HAP-1 (cell line): ENCODE data around the gene TMEM19.
A peak's percentile ranks its signal among the peaks of the same experiment; 100 is the strongest.

Experiments
- DNase-seq, 2 experiments: peaks; one replicate each; pipeline ENCODE4 v3.0.0-alpha.2; 2016 to 2020; ENCODE audit warnings: low spot score in 2 of 2
- H3K27me3 ChIP-seq: fragments of 250-450 bp; sonication (Bioruptor Pico); 2 replicates; pipeline ENCODE4 v1.5.1; 2020; ENCODE audit warnings: low read depth, mild to moderate bottlenecking, moderate library complexity
- H3K36me3 ChIP-seq: fragments of 250-450 bp; sonication (Bioruptor Pico); replicated peaks from 2 replicates; pipeline ENCODE4 v1.5.1; 2020; ENCODE audit warnings: mild to moderate bottlenecking
- H3K4me1 ChIP-seq: fragments of 250-450 bp; sonication (Bioruptor Pico); 2 replicates; pipeline ENCODE4 v1.5.1; 2020; ENCODE audit warnings: mild to moderate bottlenecking
- H3K4me3 ChIP-seq: fragments of 250-450 bp; sonication (Bioruptor Pico); 2 replicates; pipeline ENCODE4 v1.5.1; 2020; ENCODE audit warnings: mild to moderate bottlenecking, moderate library complexity
- H3K9me3 ChIP-seq: fragments of 250-450 bp; sonication (Bioruptor Pico); 2 replicates; pipeline ENCODE4 v1.5.1; 2020; ENCODE audit warnings: mild to moderate bottlenecking, moderate library complexity
- in situ Hi-C: fragments of 300-500 bp; cut with MboI; formaldehyde crosslinking; loops from 3 replicates; pipeline ENCODE4 v1.14.3; 2020; ENCODE audit warnings: low sequenced_read_pairs, inconsistent platforms, mixed read lengths

TMEM19 gene

DNA sequence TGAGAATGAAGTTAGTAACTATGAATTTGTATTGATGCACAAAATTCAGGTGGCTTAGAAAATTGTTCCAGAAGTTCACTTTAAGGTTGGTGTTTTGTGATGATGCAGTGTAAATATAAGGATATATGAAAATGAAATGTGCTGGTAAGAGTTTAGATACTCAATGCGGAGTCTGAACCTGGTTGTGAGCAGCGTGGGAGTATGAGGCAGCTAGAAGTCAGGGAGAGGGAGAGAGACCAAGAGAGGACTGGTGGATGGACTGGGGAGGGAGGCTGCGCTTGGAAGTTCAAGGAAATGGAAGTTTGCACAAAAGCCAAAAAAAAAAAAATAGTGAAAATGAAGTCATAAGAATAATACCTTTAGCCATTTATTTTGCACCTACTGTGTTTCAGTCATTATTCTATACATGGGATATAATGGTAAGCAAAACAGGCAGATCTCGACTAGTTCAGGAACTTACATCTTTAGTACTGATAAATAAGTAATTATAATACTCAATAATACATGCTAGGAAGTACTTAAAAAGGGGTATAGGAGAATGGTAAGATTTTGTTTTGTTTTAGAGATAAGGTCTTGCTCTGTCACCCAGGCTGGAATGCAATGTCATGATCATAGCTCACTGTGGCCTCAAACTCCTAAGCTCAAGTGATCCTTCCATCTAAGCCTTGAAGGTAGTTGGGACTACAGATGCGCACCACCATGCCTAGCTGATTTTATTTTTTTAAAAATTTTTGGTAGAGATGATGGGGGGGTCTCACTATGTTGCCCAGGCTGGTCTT is 58.8 kb downstream of the TMEM19 start:
- in situ Hi-C loops = loop anchor here (10.0 kb wide), 1 partner anchor 330 kb away; no protein-coding TSS in a partner anchor
- H3K4me1 ChIP-seq = peaks cover 26% of the 10 kb centered on the region
- no peaks in the 10 kb centered on the region for H3K36me3 ChIP-seq
- H3K9me3 ChIP-seq = no peaks in the 10 kb centered on the region
- no peaks in the 10 kb centered on the region for H3K27me3 ChIP-seq
- H3K4me3 ChIP-seq = no peak overlapping the region
- no peak for DNase-seq

DNA sequence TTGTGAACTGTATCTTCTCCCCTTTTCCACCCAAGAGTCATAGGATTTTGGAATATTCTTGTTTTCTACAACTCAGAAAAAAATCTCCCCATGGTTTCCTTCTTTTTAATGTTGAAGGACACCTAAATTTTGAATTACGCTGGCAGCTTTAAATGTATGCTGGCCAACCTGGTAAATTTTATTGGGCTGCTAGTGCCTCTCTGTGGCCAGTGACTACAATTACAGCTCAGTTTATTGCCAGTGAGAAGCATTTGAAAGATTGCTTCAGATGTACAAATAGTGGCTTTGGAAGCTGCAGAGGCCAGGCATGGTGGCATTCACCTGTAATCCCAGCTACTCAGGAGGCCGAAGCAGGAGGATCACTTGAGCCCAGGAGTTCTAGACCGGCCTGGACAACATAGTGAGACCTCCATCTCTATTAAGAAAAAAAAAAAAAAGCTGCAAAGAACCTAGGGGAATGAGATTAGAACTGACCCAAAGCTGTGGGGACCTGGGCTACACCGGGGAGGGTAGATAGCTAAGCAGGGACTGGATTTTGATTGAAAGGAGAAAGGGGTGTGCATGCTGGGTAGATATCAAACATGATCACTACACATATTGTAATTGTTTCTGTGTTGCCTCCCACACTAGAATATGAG is 61.2 kb downstream of the TMEM19 start:
- H3K9me3 ChIP-seq = no peaks in the 10 kb centered on the region
- no peaks in the 10 kb centered on the region for H3K36me3 ChIP-seq
- in situ Hi-C loops = loop anchor here (10.0 kb wide), 1 partner anchor 332 kb away; no protein-coding TSS in a partner anchor
- DNase-seq = peak; percentile 63 to 82
- H3K27me3 ChIP-seq = no peaks in the 10 kb centered on the region
- no peak overlapping the region for H3K4me3 ChIP-seq
- H3K4me1 ChIP-seq = peaks cover 30% of the 10 kb centered on the region

DNA sequence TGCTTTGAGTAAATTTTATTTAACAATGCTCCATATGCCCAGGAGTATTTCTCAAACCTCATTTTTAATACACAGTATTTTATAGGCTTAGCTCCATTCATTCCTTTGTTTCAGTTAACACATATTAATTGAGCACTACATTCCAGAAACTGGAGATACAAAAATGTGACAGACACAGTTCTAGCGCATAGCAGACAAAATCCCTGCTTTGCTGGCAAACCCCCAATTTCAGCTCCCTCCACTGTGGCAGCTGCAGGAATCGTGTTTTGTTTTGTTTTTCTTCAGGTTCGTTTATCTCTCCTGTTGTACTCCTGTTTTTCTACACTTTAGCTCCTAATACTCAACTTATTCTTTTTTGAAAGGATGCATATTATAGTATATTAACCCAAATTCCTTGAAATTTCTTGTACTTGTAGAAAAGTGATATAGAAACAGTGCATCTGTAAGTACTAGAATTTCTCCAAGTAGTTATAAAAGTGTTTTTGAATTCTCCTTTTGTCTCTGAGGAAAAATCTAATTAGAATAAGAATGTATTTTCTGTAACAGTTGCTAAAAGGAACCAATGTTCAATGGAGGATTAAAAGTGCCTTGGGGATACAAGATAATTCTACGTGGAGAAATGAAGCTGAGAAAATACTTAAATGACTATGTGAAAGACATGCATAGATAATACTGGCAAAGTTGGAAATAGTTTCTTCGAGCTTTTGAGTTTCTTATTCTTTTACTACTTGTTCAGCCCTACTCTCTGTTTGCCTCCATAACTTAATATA is 62.4 kb downstream of the TMEM19 start:
- in situ Hi-C loops = loop anchor here (10.0 kb wide), 1 partner anchor 333 kb away; no protein-coding TSS in a partner anchor
- peak; percentile 87 to 97 for DNase-seq
- H3K27me3 ChIP-seq = no peaks in the 10 kb centered on the region
- H3K9me3 ChIP-seq = no peaks in the 10 kb centered on the region
- H3K36me3 ChIP-seq = no peaks in the 10 kb centered on the region
- H3K4me3 ChIP-seq = no peak overlapping the region
- H3K4me1 ChIP-seq = peaks cover 30% of the 10 kb centered on the region

DNA sequence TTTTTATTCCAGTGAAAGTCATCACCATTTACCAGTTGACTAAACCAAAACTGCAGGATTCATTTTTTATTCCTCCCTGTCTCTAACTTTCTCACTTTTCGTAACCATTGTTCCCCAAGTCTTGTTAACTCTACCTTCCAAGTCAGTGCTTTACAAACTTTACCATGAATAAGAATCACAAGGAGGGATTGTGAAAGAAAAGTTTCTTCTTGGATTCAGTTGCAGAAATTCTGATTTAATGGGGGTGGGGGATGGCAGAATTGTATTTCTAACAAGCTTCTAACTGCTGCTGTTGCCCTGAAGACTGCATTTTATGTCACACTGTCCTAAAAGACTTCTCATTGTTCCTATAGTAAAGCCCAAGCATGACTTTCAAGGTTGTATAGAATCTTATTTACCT is 63.8 kb downstream of the TMEM19 start:
- Histone ChIP-seq H3K4me1 (peaks cover 34% of the 10 kb centered on the region), H3K27me3 (no peaks in the 10 kb centered on the region), H3K4me3 (no peak overlapping the region), H3K9me3 (no peaks in the 10 kb centered on the region), H3K36me3 (no peaks in the 10 kb centered on the region)
- in situ Hi-C loops = loop anchor here (10.0 kb wide), 1 partner anchor 335 kb away; no protein-coding TSS in a partner anchor
- peak; percentile 8 to 23 for DNase-seq

DNA sequence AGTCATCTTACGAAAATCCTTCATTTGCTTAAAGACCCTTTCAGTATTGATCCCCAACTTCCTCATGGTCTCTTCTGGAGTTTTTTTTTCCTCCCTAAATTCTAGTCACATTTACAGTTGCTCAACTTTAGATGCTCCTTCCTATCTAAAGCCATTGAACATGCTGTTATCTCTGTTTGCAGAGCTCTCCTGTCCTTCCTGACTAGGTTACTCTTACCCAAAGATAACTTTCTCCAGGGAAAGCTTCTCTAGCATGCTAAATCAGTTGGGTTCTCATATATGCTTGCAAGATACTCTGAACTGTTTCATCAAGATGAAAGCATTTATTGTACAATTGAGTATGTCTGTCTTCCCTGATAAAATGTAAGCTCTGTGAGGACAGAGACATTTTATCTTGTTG is 67.0 kb downstream of the TMEM19 start:
- Histone ChIP-seq H3K27me3 (no peaks in the 10 kb centered on the region), H3K36me3 (peaks cover 15% of the 10 kb centered on the region), H3K4me1 (peaks cover 30% of the 10 kb centered on the region), H3K4me3 (no peak overlapping the region), H3K9me3 (no peaks in the 10 kb centered on the region; the same call in 1 of the 2 replicates)
- DNase-seq = no peak
- in situ Hi-C loops = no loop called here
